Caco-2 (cell line): ENCODE results near the gene MAS1L. TPM values are rescaled to one million over a fixed set of nuclear protein-coding genes. Genes with fewer than 3 reads are reported as not detected.

Experiments used
- BruUV-seq: library from RNA; stranded (reverse); fragments of 400-500 nt; replicated peaks from 2 replicates; lab custom pipeline; 2021; lab: Mats Ljungman, UMichigan
- CTCF ChIA-PET: fragments of 300-600 bp; sonication (Branson Sonifier 250); formaldehyde crosslinking; loops from one replicate; lab custom pipeline; 2022; ENCODE audit warnings: antibody characterized with exemption; lab: Charles Lee
- POLR2A ChIA-PET: fragments of 300-600 bp; sonication (Branson Sonifier 250); formaldehyde crosslinking; loops from one replicate; lab custom pipeline; 2022; ENCODE audit warnings: antibody characterized with exemption; lab: Charles Lee
- DNase-seq, 2 experiments: peaks; one replicate each; pipeline versions ENCODE4 v3.0.0 to v3.0.0-alpha.2; 2020 to 2022
- H3K27me3 ChIP-seq: replicated peaks from 2 replicates; pipeline ENCODE4 v1.6.0; 2011; ENCODE audit warnings: low read length; ENCODE audit not compliant: control insufficient read depth, insufficient read depth
- H3K36me3 ChIP-seq: 2 replicates; pipeline ENCODE4 v1.5.1; 2011; ENCODE audit warnings: low read length; ENCODE audit not compliant: control insufficient read depth, insufficient read depth
- H3K4me1 ChIP-seq: fragments of 250-450 bp; sonication (Bioruptor Pico); 2 replicates; pipeline ENCODE4 v1.5.1; 2020; ENCODE audit warnings: mild to moderate bottlenecking
- H3K4me3 ChIP-seq: 2 replicates; pipeline ENCODE4 v1.5.1; 2011; ENCODE audit warnings: low read depth, mild to moderate bottlenecking, control low read depth, low read length
- H3K9me3 ChIP-seq: fragments of 250-450 bp; sonication (Bioruptor Pico); 2 replicates; pipeline ENCODE4 v1.5.1; 2020; ENCODE audit warnings: mild to moderate bottlenecking, moderate library complexity
- H3K27ac Mint-ChIP-seq: one replicate; pipeline ENCODE4 v1.8.0; 2022; ENCODE audit warnings: mixed read lengths; ENCODE audit not compliant: unreplicated experiment
- H3K27me3 Mint-ChIP-seq: one replicate; pipeline ENCODE4 v1.8.0; 2022; ENCODE audit warnings: mixed read lengths; ENCODE audit not compliant: insufficient read depth, unreplicated experiment
- H3K36me3 Mint-ChIP-seq: one replicate; pipeline ENCODE4 v1.8.0; 2022; ENCODE audit warnings: mild to moderate bottlenecking, mixed read lengths; ENCODE audit not compliant: insufficient read depth, unreplicated experiment
- H3K4me1 Mint-ChIP-seq: one replicate; pipeline ENCODE4 v1.8.0; 2022; ENCODE audit warnings: low read depth, mixed read lengths; ENCODE audit not compliant: unreplicated experiment
- H3K4me3 Mint-ChIP-seq: one replicate; pipeline ENCODE4 v1.8.0; 2022; ENCODE audit warnings: mild to moderate bottlenecking, moderate library complexity, mixed read lengths; ENCODE audit not compliant: unreplicated experiment
- H3K9me3 Mint-ChIP-seq: one replicate; pipeline ENCODE4 v1.8.0; 2022; ENCODE audit warnings: mixed read lengths; ENCODE audit not compliant: unreplicated experiment
- CTCF ChIP-seq, 2 experiments: fragments of 200-600 bp in 1 of 2; IDR thresholded peaks; 1 replicate in 1 of 2; 2 replicates in 1 of 2; pipeline versions ENCODE4 v1.5.1 to v1.8.0; 2011 to 2022; ENCODE audit warnings: antibody characterized with exemption in 1 of 2, control low read depth in 1 of 2, inconsistent platforms in 1 of 2, low read depth in 1 of 2, low read length in 1 of 2, mild to moderate bottlenecking in 1 of 2, moderate library complexity in 1 of 2; ENCODE audit not compliant: insufficient read depth in 1 of 2, severe bottlenecking in 1 of 2, unreplicated experiment in 1 of 2
- intact Hi-C: fragments of 100-400 bp; cut with micrococcal nuclease; formaldehyde crosslinking; loops from one replicate; pipeline ENCODE4 v1.10.0; 2022; ENCODE audit not compliant: unreplicated experiment
- total RNA-seq: library from RNA; stranded (reverse); gene quantifications from 2 replicates; pipeline ENCODE4 v1.2.3, GENCODE V29; 2022

MAS1L gene
- total RNA-seq, 1 experiment from 2014 or later: not detected

GRCh38 chr6:29479560-29479959 is 8.2 kb downstream of the MAS1L start:
- CTCF ChIA-PET: no interaction called here
- Mint-ChIP-seq H3K27ac (no peak overlapping the region), H3K4me1 (no peaks in the 10 kb centered on the region), H3K36me3 (no peaks in the 10 kb centered on the region), H3K4me3 (no peak overlapping the region), H3K9me3 (no peaks in the 10 kb centered on the region), H3K27me3 (peaks cover 4% of the 10 kb centered on the region)
- no peak for DNase-seq
- POLR2A ChIA-PET: no interaction called here
- no TSS peak for BruUV-seq
- H3K4me1 ChIP-seq: no peaks in the 10 kb centered on the region
- H3K27me3 ChIP-seq: no peaks in the 10 kb centered on the region; the same call in 1 of the 2 replicates
- no peaks in the 10 kb centered on the region for H3K9me3 ChIP-seq
- no peak overlapping the region for H3K4me3 ChIP-seq
- intact Hi-C loops: no loop called here
- H3K36me3 ChIP-seq: no peaks in the 10 kb centered on the region
- TF ChIP-seq CTCF (IDR thresholded peaks at IDR 0.05; ENCODE audit: insufficient read depth in 1 of 2, low read depth in 1 of 2, low read length in 1 of 2, severe bottlenecking in 1 of 2, unreplicated experiment in 1 of 2): no peak

- Mint-ChIP-seq H3K27me3 (peaks cover 4% of the 10 kb centered on the region), H3K27ac (no peak overlapping the region), H3K9me3 (no peaks in the 10 kb centered on the region), H3K4me3 (no peak overlapping the region), H3K4me1 (no peaks in the 10 kb centered on the region), H3K36me3 (no peaks in the 10 kb centered on the region)
- ChIA-PET POLR2A (no interaction called here), CTCF (no interaction called here)
- BruUV-seq: no TSS peak
- Histone ChIP-seq H3K9me3 (no peaks in the 10 kb centered on the region), H3K4me1 (no peaks in the 10 kb centered on the region), H3K4me3 (no peak overlapping the region), H3K36me3 (no peaks in the 10 kb centered on the region), H3K27me3 (no peaks in the 10 kb centered on the region; the same call in 1 of the 2 replicates)
- TF ChIP-seq CTCF (IDR thresholded peaks at IDR 0.05; ENCODE audit: insufficient read depth in 1 of 2, low read depth in 1 of 2, low read length in 1 of 2, severe bottlenecking in 1 of 2, unreplicated experiment in 1 of 2): no peak
- intact Hi-C loops: no loop called here
- DNase-seq: no peak
These were observed 9.0 kb downstream of the MAS1L start for GRCh38 chr6:29478740-29479139.

- Mint-ChIP-seq H3K36me3 (no peaks in the 10 kb centered on the region), H3K4me1 (no peaks in the 10 kb centered on the region), H3K4me3 (no peak overlapping the region), H3K27me3 (peaks cover 7% of the 10 kb centered on the region), H3K9me3 (peaks cover 4% of the 10 kb centered on the region), H3K27ac (no peak overlapping the region)
- intact Hi-C loops: no loop called here
- ChIA-PET CTCF (no interaction called here), POLR2A (no interaction called here)
- BruUV-seq: no TSS peak
- H3K27me3 ChIP-seq: no peaks in the 10 kb centered on the region; the same call in 1 of the 2 replicates
- TF ChIP-seq CTCF (IDR thresholded peaks at IDR 0.05; ENCODE audit: insufficient read depth in 1 of 2, low read depth in 1 of 2, low read length in 1 of 2, severe bottlenecking in 1 of 2, unreplicated experiment in 1 of 2): no peak
- DNase-seq: no peak
- no peak overlapping the region for H3K4me3 ChIP-seq
- H3K36me3 ChIP-seq: no peaks in the 10 kb centered on the region
- H3K9me3 ChIP-seq: no peaks in the 10 kb centered on the region
- H3K4me1 ChIP-seq: no peaks in the 10 kb centered on the region
These were observed 9.8 kb downstream of the MAS1L start for GRCh38 chr6:29477923-29478450.
